T-helper 17 cell (primary cell): ENCODE results near the gene USP53. TPM values are rescaled to one million over a fixed set of nuclear protein-coding genes. Genes with fewer than 3 reads are reported as not detected.
"Not testable (repeated sequence)": the region's sequence is repeated elsewhere in the genome, so short reads cannot be mapped to it uniquely, and the experiment has no call there.

Source experiments
- ATAC-seq: fragments of 150-1000 bp; cut with Tn5 transposase; 2 replicates; pipeline ENCODE4 v1.10.0; 2021; ENCODE audit warnings: mild to moderate bottlenecking, moderate library complexity
- DNase-seq, 3 donors: peaks; one replicate each; pipeline versions ENCODE4 v3.0.0 to v3.0.0-alpha.2; 2020 to 2021
- H3K9me3 ChIP-seq: one replicate; pipeline ENCODE4 v1.7.0; 2013; ENCODE audit warnings: low read length, mild to moderate bottlenecking; ENCODE audit not compliant: control insufficient read depth, poor library complexity, severe bottlenecking
- H3K27ac Mint-ChIP-seq: one replicate; pipeline ENCODE4 v1.8.0; 2022; ENCODE audit warnings: mild to moderate bottlenecking, moderate library complexity, mixed read lengths
- H3K27me3 Mint-ChIP-seq: one replicate; pipeline ENCODE4 v1.8.0; 2022; ENCODE audit warnings: mixed read lengths
- H3K36me3 Mint-ChIP-seq: one replicate; pipeline ENCODE4 v1.8.0; 2022; ENCODE audit warnings: low read depth, mixed read lengths
- H3K4me1 Mint-ChIP-seq: one replicate; pipeline ENCODE4 v1.8.0; 2022; ENCODE audit warnings: mild to moderate bottlenecking, mixed read lengths
- H3K4me3 Mint-ChIP-seq: one replicate; pipeline ENCODE4 v1.8.0; 2022; ENCODE audit warnings: mild to moderate bottlenecking, moderate library complexity, mixed read lengths
- total RNA-seq, 4 donors: library from RNA in 2 of 4; stranded (reverse) in 2 of 4; gene quantifications; one replicate each; pipeline ENCODE4 v1.2.3 and lab custom pipeline; 2022 to 2026

USP53 gene
- total RNA-seq, 2 donors from 2014 or later, result 22.4 to 22.9 TPM

DNA sequence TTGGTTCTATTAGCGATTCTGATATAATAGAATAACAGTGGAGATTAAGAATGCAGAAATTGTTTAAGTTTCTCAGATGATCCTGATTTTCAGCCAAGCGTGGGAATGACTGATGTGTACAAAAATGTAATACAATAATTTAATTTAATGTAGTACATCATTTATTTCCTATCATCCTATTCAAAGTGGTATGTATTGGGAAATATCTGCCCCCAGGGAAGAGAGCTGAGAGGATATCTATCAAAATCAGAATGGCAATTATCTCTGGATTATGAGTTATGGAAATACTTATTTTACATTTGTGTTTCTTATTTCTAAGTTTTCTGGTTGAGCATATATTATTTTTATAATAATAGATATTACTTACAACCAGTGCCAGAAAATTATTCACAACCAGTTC, 105.5 kb downstream of the USP53 start:
- H3K4me3 Mint-ChIP-seq, result no peak overlapping the region
- H3K36me3 Mint-ChIP-seq, result no peaks in the 10 kb centered on the region
- H3K27ac Mint-ChIP-seq, result no peak overlapping the region
- DNase-seq, result no peak
- H3K9me3 ChIP-seq, result no peaks in the 10 kb centered on the region
- peaks cover 34% of the 10 kb centered on the region for H3K27me3 Mint-ChIP-seq
- no peak for ATAC-seq
- H3K4me1 Mint-ChIP-seq, result peaks cover 3% of the 10 kb centered on the region

DNA sequence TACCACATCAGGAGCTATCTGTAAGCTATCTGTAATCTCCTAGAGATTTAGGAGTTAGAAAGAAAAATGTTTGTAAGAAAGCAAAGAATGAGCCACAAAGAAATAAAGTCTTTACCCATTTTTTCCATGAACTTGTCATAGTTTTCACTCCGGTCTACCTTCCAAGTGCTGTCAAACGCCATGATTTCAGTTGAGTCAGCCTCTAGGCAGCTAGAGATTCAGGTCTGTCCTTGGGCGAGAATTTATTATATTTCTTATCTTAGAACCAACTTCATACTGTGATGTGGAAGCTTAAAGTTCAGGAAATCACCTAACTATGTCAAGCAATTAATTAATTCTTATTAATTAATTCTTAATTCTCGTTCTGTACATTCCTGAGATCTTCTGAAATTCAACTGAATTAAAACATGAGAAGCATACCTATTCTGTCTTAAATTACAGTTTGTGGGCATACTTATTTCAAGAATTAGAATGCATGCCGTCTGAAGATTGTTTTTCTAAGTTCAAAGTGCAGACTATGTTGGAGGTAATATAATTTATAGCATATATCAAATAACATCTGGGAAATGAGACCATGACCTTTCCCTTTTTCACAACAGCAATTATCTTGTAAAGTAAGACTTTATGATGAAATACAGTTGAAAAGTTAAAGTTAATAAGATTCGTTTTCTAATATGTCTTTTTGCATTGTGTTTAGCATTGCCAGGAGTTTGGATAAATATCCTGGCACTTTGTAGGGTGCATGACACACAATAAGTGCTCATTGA, 109.6 kb downstream of the USP53 start, which contains the start of gene FABP2:
FABP2 (minus strand) TSS at position 218 of the 767 bp plus-strand sequence; CDS start at position 182, 36 bp downstream.
- DNase-seq, result no peak
- H3K4me3 Mint-ChIP-seq, result no peak within 1 kb of the TSS
- no peaks in the 10 kb centered on the region for H3K4me1 Mint-ChIP-seq
- no peaks in the 10 kb centered on the region for H3K9me3 ChIP-seq
- H3K36me3 Mint-ChIP-seq, result no peaks in the 10 kb centered on the region
- H3K27ac Mint-ChIP-seq, result no peak within 1 kb of the TSS
- ATAC-seq, result no peak
- no peaks in the 10 kb centered on the region for H3K27me3 Mint-ChIP-seq

DNA sequence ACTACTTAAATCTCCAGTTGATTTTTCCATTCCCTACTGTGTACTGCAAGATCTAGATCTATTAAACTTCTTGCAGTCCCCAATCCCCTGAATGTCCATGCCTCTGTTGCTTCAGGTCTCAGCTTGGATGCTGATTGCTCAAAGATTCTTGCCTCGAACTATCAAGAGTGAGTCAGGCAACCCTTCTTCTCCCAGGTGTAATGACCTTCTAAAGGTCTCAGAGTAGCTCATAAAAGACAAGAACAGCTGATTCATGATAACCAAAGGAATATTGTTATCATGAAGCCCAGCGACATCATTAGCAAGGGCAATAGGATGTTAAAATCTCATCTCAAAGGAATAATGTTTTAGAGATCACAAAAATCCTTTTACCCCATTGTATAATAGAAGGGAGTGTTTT, 116.2 kb downstream of the USP53 start:
- Mint-ChIP-seq H3K27ac (no peak overlapping the region), H3K27me3 (peaks cover 7% of the 10 kb centered on the region), H3K4me3 (no peak overlapping the region), H3K36me3 (peaks cover 3% of the 10 kb centered on the region), H3K4me1 (no peaks in the 10 kb centered on the region)
- ATAC-seq (no peak), DNase-seq (no peak)
- H3K9me3 ChIP-seq, result no peaks in the 10 kb centered on the region

- H3K4me3 Mint-ChIP-seq, result no peak overlapping the region
Observed at GRCh38 chr4:119329835-119330620, 117.5 kb downstream of the USP53 start.

DNA sequence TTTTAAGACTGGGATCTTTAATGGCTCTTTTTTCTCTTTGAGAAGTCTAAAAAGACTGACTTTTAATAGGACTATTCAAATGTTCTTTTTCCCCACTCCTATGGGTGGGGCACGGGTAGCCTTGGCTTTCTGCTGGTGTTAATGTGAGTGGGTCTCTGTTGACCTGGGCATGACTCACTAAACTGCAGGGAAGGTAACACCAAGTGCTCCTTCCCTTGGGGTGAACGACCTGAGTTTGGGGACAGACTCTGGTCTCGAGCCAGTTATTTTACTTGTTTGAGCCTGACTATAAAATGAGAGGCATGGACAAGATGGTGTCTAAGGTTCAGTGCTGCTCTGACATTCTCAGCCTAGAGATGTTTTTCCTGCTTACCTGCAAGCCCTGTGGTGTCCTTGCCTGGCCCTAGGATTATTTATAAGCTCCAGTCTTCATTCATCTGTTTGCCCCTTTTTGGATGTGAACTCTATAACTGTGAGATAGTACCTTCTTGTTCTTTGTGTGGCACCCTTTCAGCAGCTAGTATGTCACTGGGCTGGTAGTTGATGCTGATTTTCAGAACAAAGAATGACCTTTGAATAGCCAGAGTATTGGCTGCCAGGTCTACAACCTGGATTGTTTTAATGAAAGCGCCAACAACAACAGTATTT, 123.9 kb downstream of the USP53 start:
- not testable (repeated sequence) for H3K27me3 Mint-ChIP-seq, DNase-seq, H3K27ac Mint-ChIP-seq, H3K4me3 Mint-ChIP-seq, H3K4me1 Mint-ChIP-seq, H3K36me3 Mint-ChIP-seq, ATAC-seq, H3K9me3 ChIP-seq

More at GRCh38 chr4:119329835-119330620, 117.5 kb downstream of the USP53 start:
- Mint-ChIP-seq H3K27me3 (peaks cover 7% of the 10 kb centered on the region), H3K27ac (no peak overlapping the region), H3K4me1 (no peaks in the 10 kb centered on the region), H3K36me3 (peaks cover 3% of the 10 kb centered on the region)
- no peaks in the 10 kb centered on the region for H3K9me3 ChIP-seq
- DNase-seq (no peak), ATAC-seq (no peak)

DNA sequence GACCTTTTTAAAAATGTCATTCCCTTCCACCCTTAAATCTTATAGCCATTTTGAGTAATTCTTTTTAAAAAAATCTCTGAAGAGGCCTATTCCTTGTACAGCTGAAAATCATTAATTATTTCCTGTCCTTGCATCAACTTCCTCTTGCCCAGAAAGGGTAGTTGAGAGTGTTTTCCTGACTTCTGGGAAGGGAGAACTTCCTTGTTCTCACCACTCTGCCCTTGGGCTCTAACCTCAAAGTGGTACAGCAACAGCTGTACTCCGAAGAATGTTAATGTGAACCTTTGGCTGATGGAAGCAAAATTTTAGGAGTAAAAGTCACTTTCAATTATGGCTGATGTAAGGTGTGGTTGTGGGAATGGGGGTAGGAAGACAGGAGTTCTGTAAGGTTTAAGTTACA, 124.5 kb downstream of the USP53 start:
- no peak overlapping the region for H3K27ac Mint-ChIP-seq
- H3K4me1 Mint-ChIP-seq, result no peaks in the 10 kb centered on the region
- no peak overlapping the region for H3K4me3 Mint-ChIP-seq
- H3K27me3 Mint-ChIP-seq, result peaks cover 5% of the 10 kb centered on the region
- H3K9me3 ChIP-seq, result no peaks in the 10 kb centered on the region
- no peak for ATAC-seq
- peaks cover 3% of the 10 kb centered on the region for H3K36me3 Mint-ChIP-seq
- no peak for DNase-seq

- DNase-seq, H3K27me3 Mint-ChIP-seq, ATAC-seq: not testable (repeated sequence)
Observed at GRCh38 chr4:119339895-119340294, 127.4 kb downstream of the USP53 start.

DNA sequence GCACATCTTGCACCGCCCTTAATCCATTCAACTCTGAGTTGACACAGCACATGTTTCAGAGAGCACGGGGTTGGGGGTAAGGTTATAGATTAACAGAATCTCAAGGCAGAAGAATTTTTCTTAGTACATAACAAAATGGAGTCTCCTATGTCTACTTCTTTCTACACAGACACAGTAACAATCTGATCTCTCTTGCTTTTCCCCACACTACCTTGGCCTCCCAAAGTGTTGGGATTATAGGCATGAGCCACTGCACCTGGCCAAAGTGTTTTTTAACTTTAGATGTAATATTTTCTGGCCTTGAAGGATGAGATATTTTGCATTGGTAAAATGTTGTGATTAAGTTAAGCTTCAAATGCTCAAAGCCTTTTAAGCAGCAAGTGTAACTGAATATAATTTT, 130.8 kb downstream of the USP53 start:
- peaks cover 13% of the 10 kb centered on the region for H3K27me3 Mint-ChIP-seq

More at GRCh38 chr4:119339895-119340294, 127.4 kb downstream of the USP53 start:
- not testable (repeated sequence) for H3K36me3 Mint-ChIP-seq, H3K4me3 Mint-ChIP-seq, H3K9me3 ChIP-seq, H3K4me1 Mint-ChIP-seq, H3K27ac Mint-ChIP-seq

More for the DNA sequence above, 130.8 kb downstream of the USP53 start:
- DNase-seq, H3K36me3 Mint-ChIP-seq, H3K4me3 Mint-ChIP-seq, H3K27ac Mint-ChIP-seq, H3K4me1 Mint-ChIP-seq, ATAC-seq, H3K9me3 ChIP-seq: not testable (repeated sequence)

Other genes with a start within 250 kb of the USP53 start
- not detected for gene MYOZ2, start 76.9 kb upstream of the USP53 start, total RNA-seq
- gene FABP2, start 109.4 kb downstream of the USP53 start, total RNA-seq, result not detected